Measurements from ENCODE around the gene CEP131.

The CEP131 gene

GRCh38 chr17:81161972-81162371 lies 60.8 kb downstream of the CEP131 start:
- no peak for TF ChIP-seq CTCF (IDR thresholded peaks at IDR 0.05; ENCODE audit: low read depth, low read length)
- Histone ChIP-seq H3K9me3 (ENCODE audit: severe bottlenecking) (no peaks in the 10 kb centered on the region), H3K27ac (no peak overlapping the region), H3K4me3 (ENCODE audit: low read depth, low read length) (no peak overlapping the region), H3K36me3 (peaks cover 7% of the 10 kb centered on the region), H3K27me3 (ENCODE audit: insufficient read depth, low read depth, severe bottlenecking) (no peaks in the 10 kb centered on the region)
- no peak for DNase-seq

GRCh38 chr17:81161536-81161935 lies 61.2 kb downstream of the CEP131 start:
- H3K9me3 ChIP-seq (ENCODE audit: severe bottlenecking), result no peaks in the 10 kb centered on the region
- no peak for DNase-seq
- no peaks in the 10 kb centered on the region for H3K27me3 ChIP-seq (ENCODE audit: insufficient read depth, low read depth, severe bottlenecking)
- no peak overlapping the region for H3K27ac ChIP-seq
- no peak overlapping the region for H3K4me3 ChIP-seq (ENCODE audit: low read depth, low read length)
- TF ChIP-seq CTCF (IDR thresholded peaks at IDR 0.05; ENCODE audit: low read depth, low read length), result no peak
- peaks cover 7% of the 10 kb centered on the region for H3K36me3 ChIP-seq

DNA sequence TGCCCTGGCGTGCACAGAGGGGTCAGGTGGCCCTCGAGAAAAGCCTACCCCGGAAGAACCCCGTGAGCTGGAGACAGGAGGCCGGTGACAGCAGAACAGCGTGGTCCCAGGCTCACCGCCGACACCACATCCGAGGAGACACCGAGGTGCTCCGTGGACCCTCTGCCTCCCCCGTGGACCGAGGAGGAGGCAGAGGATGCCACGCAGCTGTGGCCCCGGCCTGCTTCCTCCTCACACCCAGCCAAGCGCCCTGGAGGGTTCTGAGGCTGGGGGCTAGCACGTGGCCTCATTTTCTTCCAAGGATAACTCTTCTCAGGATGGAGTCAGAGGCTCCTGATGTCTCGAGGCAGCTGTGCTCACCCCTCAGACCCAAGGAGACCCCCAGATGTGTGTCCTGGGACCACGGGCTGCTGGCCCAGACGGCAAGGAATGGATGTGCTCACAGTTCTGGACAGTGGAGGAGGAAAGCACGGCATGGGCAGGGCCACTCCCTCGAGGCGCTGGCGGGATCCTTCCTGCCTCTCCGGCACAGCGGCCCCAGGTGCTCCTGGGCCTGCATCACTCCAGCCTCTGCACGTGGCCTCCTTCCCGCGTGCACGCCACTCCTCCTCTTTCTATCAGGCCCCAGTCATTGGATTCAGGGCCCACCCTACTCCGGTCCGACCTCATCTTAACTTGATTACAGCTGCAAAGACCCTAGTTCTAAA lies 61.9 kb downstream of the CEP131 start:
- peaks cover 7% of the 10 kb centered on the region for H3K36me3 ChIP-seq
- H3K4me3 ChIP-seq (ENCODE audit: low read depth, low read length), result no peak overlapping the region
- no peak for DNase-seq
- no peaks in the 10 kb centered on the region for H3K9me3 ChIP-seq (ENCODE audit: severe bottlenecking)
- H3K27ac ChIP-seq, result no peak overlapping the region
- H3K27me3 ChIP-seq (ENCODE audit: insufficient read depth, low read depth, severe bottlenecking), result no peaks in the 10 kb centered on the region
- no peak for TF ChIP-seq CTCF (IDR thresholded peaks at IDR 0.05; ENCODE audit: low read depth, low read length)

- no peak for TF ChIP-seq CTCF (IDR thresholded peaks at IDR 0.05; ENCODE audit: low read depth, low read length)
- H3K27me3 ChIP-seq (ENCODE audit: insufficient read depth, low read depth, severe bottlenecking), result no peaks in the 10 kb centered on the region
- H3K9me3 ChIP-seq (ENCODE audit: severe bottlenecking), result no peaks in the 10 kb centered on the region
- no peak overlapping the region for H3K27ac ChIP-seq
- no peak for DNase-seq
- peaks cover 7% of the 10 kb centered on the region for H3K36me3 ChIP-seq
- no peak overlapping the region for H3K4me3 ChIP-seq (ENCODE audit: low read depth, low read length)
These were observed 62.5 kb downstream of the CEP131 start for GRCh38 chr17:81160306-81160705.

DNA sequence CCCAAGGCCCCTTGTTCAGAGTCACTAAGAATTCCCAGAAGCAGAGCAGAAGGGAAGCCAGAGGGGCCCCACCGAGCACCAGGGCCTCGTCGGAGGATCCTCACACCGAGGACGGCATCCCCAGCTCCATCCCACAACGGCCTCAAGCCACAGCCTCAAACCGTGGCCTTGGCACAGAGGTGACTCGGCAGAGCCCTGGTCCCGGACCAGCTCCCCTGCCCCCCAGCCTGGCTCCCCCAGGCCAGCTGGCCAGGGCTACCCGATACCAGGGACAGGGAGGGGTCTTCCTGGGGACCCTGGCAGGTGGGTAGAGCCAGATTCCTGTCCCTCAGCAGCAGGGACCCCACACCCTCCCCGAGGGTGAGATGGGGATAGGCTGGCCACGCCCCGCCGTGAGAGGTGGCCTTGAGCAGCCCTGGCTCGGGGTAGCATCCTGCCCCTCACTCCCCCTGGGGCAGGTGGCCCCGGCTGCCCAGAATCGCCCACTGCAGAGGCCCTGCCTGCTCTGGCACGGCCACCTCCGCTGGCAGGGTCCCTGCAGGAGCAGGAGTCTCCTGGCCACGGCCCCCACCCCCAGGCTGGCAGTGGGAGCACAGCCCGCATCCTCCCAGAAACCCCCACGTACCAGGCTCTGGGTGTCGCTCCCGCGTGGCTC lies 63.0 kb downstream of the CEP131 start:
- Histone ChIP-seq H3K36me3 (peaks cover 8% of the 10 kb centered on the region), H3K27ac (no peak overlapping the region; the same call in 1 of the 2 replicates), H3K27me3 (ENCODE audit: insufficient read depth, low read depth, severe bottlenecking) (no peaks in the 10 kb centered on the region), H3K4me3 (ENCODE audit: low read depth, low read length) (no peak overlapping the region), H3K9me3 (ENCODE audit: severe bottlenecking) (no peaks in the 10 kb centered on the region)
- DNase-seq, result no peak
- no peak for TF ChIP-seq CTCF (IDR thresholded peaks at IDR 0.05; ENCODE audit: low read depth, low read length)
